Activated T-helper 1 cell treated with anti-CD3 and anti-CD28 coated beads, Interleukin-12 subunit alpha, Interleukin-12 subunit beta, Interleukin-2, Interleukin-4 antibody, amounts not matched to agents 30 ng/mL and 10 ng/mL and 1 ng/mL, durations not matched to agents 14 hours and 24 hours and 36 hours (primary cell): Measurements from ENCODE around the gene CTTNBP2. TPM values are rescaled to one million over a fixed set of nuclear protein-coding genes. Genes with fewer than 3 reads are reported as not detected.

Experiments used
- DNase-seq: peaks from one replicate; pipeline ENCODE4 v3.0.0; 2021; ENCODE audit warnings: low spot score
- H3K27ac Mint-ChIP-seq: one replicate; pipeline ENCODE4 v1.8.0; 2021; ENCODE audit warnings: mild to moderate bottlenecking, mixed read lengths
- H3K27me3 Mint-ChIP-seq: one replicate; pipeline ENCODE4 v1.8.0; 2022; ENCODE audit warnings: mild to moderate bottlenecking, moderate library complexity, mixed read lengths; ENCODE audit not compliant: insufficient read depth
- H3K36me3 Mint-ChIP-seq: one replicate; pipeline ENCODE4 v1.8.0; 2021; ENCODE audit warnings: low read depth, mixed read lengths
- H3K4me1 Mint-ChIP-seq: one replicate; pipeline ENCODE4 v1.8.0; 2021; ENCODE audit warnings: low read depth, mixed read lengths
- H3K4me3 Mint-ChIP-seq: one replicate; pipeline ENCODE4 v1.8.0; 2021; ENCODE audit warnings: mild to moderate bottlenecking, moderate library complexity, mixed read lengths
- H3K9me3 Mint-ChIP-seq: one replicate; pipeline ENCODE4 v1.8.0; 2021; ENCODE audit warnings: mixed read lengths
- intact Hi-C: fragments of 100-400 bp; cut with micrococcal nuclease; formaldehyde crosslinking; loops from one replicate; pipeline ENCODE4 v1.15.1; 2024
- total RNA-seq: library from RNA; stranded (reverse); gene quantifications from 2 replicates; pipeline ENCODE4 v1.2.3, GENCODE V29; 2022

The CTTNBP2 gene
- total RNA-seq, 1 donor from 2014 or later: not detected

DNA sequence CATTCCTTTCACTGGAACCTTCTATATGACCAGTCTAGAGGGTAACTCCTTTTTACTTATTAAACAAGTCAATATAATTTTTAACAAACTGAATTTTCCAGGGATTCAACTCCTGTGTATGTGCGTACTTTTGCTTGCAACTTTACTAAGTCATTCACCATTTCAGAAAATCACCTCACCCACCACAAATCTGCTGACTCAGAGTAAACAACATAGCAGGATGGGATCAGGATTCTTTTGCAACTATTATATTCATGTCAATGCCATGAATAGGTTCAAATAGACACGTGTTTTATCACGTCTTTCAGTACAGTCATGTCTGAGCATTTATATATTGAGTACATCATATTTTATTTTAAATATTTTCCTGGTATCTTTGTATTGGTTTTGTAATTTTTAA, 14.5 kb downstream of the CTTNBP2 start:
- Mint-ChIP-seq H3K9me3 (no peaks in the 10 kb centered on the region), H3K27ac (no peak overlapping the region), H3K4me3 (no peak overlapping the region), H3K27me3 (no peaks in the 10 kb centered on the region), H3K36me3 (no peaks in the 10 kb centered on the region), H3K4me1 (no peaks in the 10 kb centered on the region)
- no peak for DNase-seq
- intact Hi-C loops: no loop called here

GRCh38 chr7:117857718-117858117, 15.5 kb downstream of the CTTNBP2 start:
- intact Hi-C loops: no loop called here
- Mint-ChIP-seq H3K4me3 (no peak overlapping the region), H3K27ac (no peak overlapping the region)

GRCh38 chr7:117856196-117856595, 17.0 kb downstream of the CTTNBP2 start:
- no peak for DNase-seq
- intact Hi-C loops: no loop called here
- no peak overlapping the region for H3K4me3 Mint-ChIP-seq
- H3K4me1 Mint-ChIP-seq: no peaks in the 10 kb centered on the region
- no peak overlapping the region for H3K27ac Mint-ChIP-seq
- H3K27me3 Mint-ChIP-seq: peaks cover 3% of the 10 kb centered on the region
- H3K36me3 Mint-ChIP-seq: no peaks in the 10 kb centered on the region
- H3K9me3 Mint-ChIP-seq: no peaks in the 10 kb centered on the region

More at GRCh38 chr7:117857718-117858117, 15.5 kb downstream of the CTTNBP2 start:
- Mint-ChIP-seq H3K9me3 (no peaks in the 10 kb centered on the region), H3K36me3 (no peaks in the 10 kb centered on the region), H3K4me1 (no peaks in the 10 kb centered on the region), H3K27me3 (no peaks in the 10 kb centered on the region)
- DNase-seq: no peak

GRCh38 chr7:117854186-117854585, 19.1 kb downstream of the CTTNBP2 start:
- intact Hi-C loops: no loop called here
- Mint-ChIP-seq H3K4me1 (no peaks in the 10 kb centered on the region), H3K36me3 (no peaks in the 10 kb centered on the region), H3K27ac (no peak overlapping the region), H3K4me3 (no peak overlapping the region), H3K27me3 (peaks cover 3% of the 10 kb centered on the region), H3K9me3 (no peaks in the 10 kb centered on the region)
- DNase-seq: no peak

DNA sequence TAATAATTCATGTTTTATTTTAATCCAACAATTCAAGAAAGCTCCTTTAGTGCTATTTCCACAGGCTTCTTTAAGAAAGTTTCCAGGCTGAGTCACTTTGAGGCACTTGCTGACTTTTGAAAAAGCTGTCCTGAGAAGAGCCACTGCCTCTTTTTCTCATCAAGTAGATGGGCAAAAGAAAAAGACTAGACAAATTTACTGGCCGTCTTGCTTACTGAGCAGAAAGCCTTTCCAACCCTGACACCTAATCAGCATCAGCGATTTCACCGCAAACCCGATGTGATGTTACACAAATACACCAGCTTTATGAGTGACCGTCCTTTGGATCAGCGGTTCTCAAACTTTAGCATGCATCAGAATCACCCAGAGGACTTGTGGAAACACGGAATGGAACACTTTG, 24.3 kb downstream of the CTTNBP2 start:
- DNase-seq: no peak
- H3K36me3 Mint-ChIP-seq: no peaks in the 10 kb centered on the region
- no peaks in the 10 kb centered on the region for H3K4me1 Mint-ChIP-seq
- no peaks in the 10 kb centered on the region for H3K9me3 Mint-ChIP-seq
- H3K27ac Mint-ChIP-seq: no peak overlapping the region
- peaks cover 3% of the 10 kb centered on the region for H3K27me3 Mint-ChIP-seq
- intact Hi-C loops: no loop called here
- no peak overlapping the region for H3K4me3 Mint-ChIP-seq

DNA sequence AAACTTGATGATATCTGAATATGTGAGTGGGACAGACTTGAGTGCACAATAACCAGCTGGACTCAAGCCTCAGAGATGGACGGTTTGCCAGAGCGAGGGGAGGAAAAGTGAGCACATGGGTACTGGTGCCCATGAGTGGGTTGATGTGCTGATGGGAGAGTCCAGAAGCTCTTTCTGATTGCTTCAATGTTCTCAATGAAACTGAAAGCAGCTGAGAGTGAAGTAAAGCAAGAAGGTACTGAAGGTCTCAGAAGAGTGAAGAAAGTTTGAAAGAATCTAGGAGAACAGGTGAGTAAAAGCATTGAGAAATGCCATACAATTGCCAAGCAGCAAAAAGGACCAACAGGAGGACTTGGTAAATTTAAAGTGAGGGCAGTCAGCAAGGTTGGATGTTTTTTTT, 28.6 kb downstream of the CTTNBP2 start:
- Mint-ChIP-seq H3K36me3 (no peaks in the 10 kb centered on the region), H3K9me3 (no peaks in the 10 kb centered on the region), H3K4me3 (no peak overlapping the region), H3K27ac (no peak overlapping the region), H3K4me1 (no peaks in the 10 kb centered on the region), H3K27me3 (no peaks in the 10 kb centered on the region)
- no peak for DNase-seq
- intact Hi-C loops: no loop called here

DNA sequence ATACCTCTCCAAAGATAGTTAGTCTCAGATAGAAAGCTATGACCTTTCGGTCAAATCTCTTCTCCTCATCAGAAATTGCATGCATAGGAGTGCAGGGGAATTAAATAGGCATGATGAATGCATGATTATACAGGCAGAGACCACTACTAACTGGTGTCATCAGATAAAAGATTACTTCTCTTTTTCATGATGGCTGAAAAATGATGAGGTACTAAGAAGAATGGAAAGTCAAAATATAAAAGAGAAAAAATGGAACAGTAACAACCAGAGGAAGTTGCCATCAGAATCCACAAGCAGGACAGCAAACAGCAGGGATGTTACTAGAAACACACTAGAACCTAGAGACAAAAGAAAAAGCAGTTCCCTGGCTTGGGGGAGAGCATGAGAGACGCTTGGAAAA, 31.6 kb downstream of the CTTNBP2 start:
- H3K4me1 Mint-ChIP-seq: no peaks in the 10 kb centered on the region
- no peaks in the 10 kb centered on the region for H3K36me3 Mint-ChIP-seq

GRCh38 chr7:117841011-117841410, 32.2 kb downstream of the CTTNBP2 start:
- H3K4me1 Mint-ChIP-seq: no peaks in the 10 kb centered on the region
- H3K36me3 Mint-ChIP-seq: no peaks in the 10 kb centered on the region
- H3K9me3 Mint-ChIP-seq: no peaks in the 10 kb centered on the region
- H3K4me3 Mint-ChIP-seq: no peak overlapping the region
- no peaks in the 10 kb centered on the region for H3K27me3 Mint-ChIP-seq
- no peak overlapping the region for H3K27ac Mint-ChIP-seq
- intact Hi-C loops: no loop called here
- no peak for DNase-seq

More for the DNA sequence above, 31.6 kb downstream of the CTTNBP2 start:
- H3K4me3 Mint-ChIP-seq: no peak overlapping the region
- DNase-seq: no peak
- H3K27ac Mint-ChIP-seq: no peak overlapping the region
- H3K9me3 Mint-ChIP-seq: no peaks in the 10 kb centered on the region
- intact Hi-C loops: no loop called here
- H3K27me3 Mint-ChIP-seq: no peaks in the 10 kb centered on the region

- H3K9me3 Mint-ChIP-seq: no peaks in the 10 kb centered on the region
- H3K36me3 Mint-ChIP-seq: no peaks in the 10 kb centered on the region
- no peak for DNase-seq
- intact Hi-C loops: no loop called here
- H3K4me1 Mint-ChIP-seq: no peaks in the 10 kb centered on the region
- no peak overlapping the region for H3K4me3 Mint-ChIP-seq
- H3K27me3 Mint-ChIP-seq: no peaks in the 10 kb centered on the region
- no peak overlapping the region for H3K27ac Mint-ChIP-seq
These were observed 33.7 kb downstream of the CTTNBP2 start for GRCh38 chr7:117839507-117839906.

GRCh38 chr7:117837841-117838240, 35.4 kb downstream of the CTTNBP2 start:
- H3K4me1 Mint-ChIP-seq: no peaks in the 10 kb centered on the region
- no peaks in the 10 kb centered on the region for H3K36me3 Mint-ChIP-seq
- intact Hi-C loops: no loop called here
- H3K9me3 Mint-ChIP-seq: no peaks in the 10 kb centered on the region
- DNase-seq: no peak
- no peak overlapping the region for H3K4me3 Mint-ChIP-seq
- no peak overlapping the region for H3K27ac Mint-ChIP-seq
- no peaks in the 10 kb centered on the region for H3K27me3 Mint-ChIP-seq

GRCh38 chr7:117835016-117835664, 38.1 kb downstream of the CTTNBP2 start:
- intact Hi-C loops: no loop called here
- Mint-ChIP-seq H3K27ac (no peak overlapping the region), H3K4me3 (no peak overlapping the region), H3K4me1 (no peaks in the 10 kb centered on the region), H3K27me3 (no peaks in the 10 kb centered on the region), H3K9me3 (no peaks in the 10 kb centered on the region), H3K36me3 (no peaks in the 10 kb centered on the region)
- DNase-seq: no peak

- H3K9me3 Mint-ChIP-seq: no peaks in the 10 kb centered on the region
- no peak for DNase-seq
- no peaks in the 10 kb centered on the region for H3K36me3 Mint-ChIP-seq
- intact Hi-C loops: no loop called here
- H3K27ac Mint-ChIP-seq: no peak overlapping the region
- no peak overlapping the region for H3K4me3 Mint-ChIP-seq
- H3K27me3 Mint-ChIP-seq: no peaks in the 10 kb centered on the region
- no peaks in the 10 kb centered on the region for H3K4me1 Mint-ChIP-seq
These were observed 42.8 kb downstream of the CTTNBP2 start for GRCh38 chr7:117830422-117830954.

DNA sequence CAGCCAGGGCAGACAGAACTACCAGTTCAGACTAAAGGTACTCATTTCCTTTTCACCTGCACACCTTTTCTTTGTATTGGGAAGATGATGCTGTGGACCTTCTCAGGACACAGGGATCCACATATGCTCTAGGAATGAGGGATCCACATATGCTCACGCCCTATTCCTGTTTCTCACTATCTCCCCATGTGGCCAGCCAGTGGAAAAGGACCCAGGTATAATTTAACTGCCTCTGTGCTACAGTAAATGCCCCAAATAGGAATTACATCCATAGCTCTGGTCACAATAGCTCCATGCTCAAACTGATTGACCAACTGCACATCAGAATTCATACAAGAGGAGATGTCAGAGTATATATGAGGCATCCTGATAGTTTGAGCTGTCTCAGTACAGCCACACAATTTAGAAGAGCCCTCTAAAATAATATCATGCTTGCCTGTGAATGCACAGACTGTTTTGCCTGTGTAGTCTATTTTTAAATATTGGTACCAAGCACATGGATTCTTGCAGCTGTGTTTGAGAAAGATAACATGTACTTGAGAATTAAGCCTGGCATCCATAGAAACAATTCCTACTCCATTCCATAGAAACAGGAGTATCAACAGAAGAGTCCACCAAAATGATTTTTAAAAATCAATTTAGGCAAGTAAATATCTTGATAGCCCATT, 43.7 kb downstream of the CTTNBP2 start:
- no peaks in the 10 kb centered on the region for H3K9me3 Mint-ChIP-seq
- no peaks in the 10 kb centered on the region for H3K27me3 Mint-ChIP-seq
- intact Hi-C loops: no loop called here
- no peaks in the 10 kb centered on the region for H3K36me3 Mint-ChIP-seq
- H3K4me3 Mint-ChIP-seq: no peak overlapping the region
- no peaks in the 10 kb centered on the region for H3K4me1 Mint-ChIP-seq
- DNase-seq: no peak
- H3K27ac Mint-ChIP-seq: no peak overlapping the region
